K562 (cell line): ENCODE data around the gene HIF1AN.
A peak's percentile ranks its signal among the peaks of the same experiment; 100 is the strongest.

Experiments
- ETV6 ChIP-seq, 3 experiments: fragments of 150-350 bp in 1 of 3; sonication (generic) in 1 of 3; formaldehyde crosslinking in 1 of 3; IDR thresholded peaks; 2 replicates each; pipeline versions ENCODE4 v1.6.1 to v1.8.0; 2014 to 2022; ENCODE audit warnings: borderline replicate concordance in 2 of 3, low read depth in 2 of 3, antibody characterized with exemption in 1 of 3, low read length in 1 of 3, mild to moderate bottlenecking in 1 of 3, missing genetic modification reagents in 1 of 3
- RCOR1 ChIP-seq, 2 experiments: IDR thresholded peaks; 2 replicates each; pipeline ENCODE4 v1.6.1; 2012; ENCODE audit warnings: low read depth in 2 of 2, low read length in 2 of 2, borderline replicate concordance in 1 of 2, improper control_type of control experiment in 1 of 2
- TCF7L2 ChIP-seq: fragments of 150-350 bp; IDR thresholded peaks from 2 replicates; pipeline ENCODE4 v1.6.1; 2016; ENCODE audit warnings: low read depth, mild to moderate bottlenecking, low read length, moderate library complexity
- ZFP91 ChIP-seq: sonication (generic); formaldehyde crosslinking; IDR thresholded peaks from 2 replicates; pipeline ENCODE4 v1.8.0; 2022; ENCODE audit warnings: mild to moderate bottlenecking, missing genetic modification reagents
- TF ChIP-seq, protein P1 (sequence below): fragments of 250-450 bp; sonication (Bioruptor Pico); IDR thresholded peaks from 2 replicates; pipeline ENCODE4 v1.4.0; 2020; ENCODE audit warnings: mild to moderate bottlenecking, moderate library complexity
- TF ChIP-seq, protein P2 (sequence below): fragments of 250-450 bp; sonication (Bioruptor Pico); IDR thresholded peaks from 2 replicates; pipeline ENCODE4 v1.5.0; 2021

- no peak for TF ChIP-seq ETV6 (IDR thresholded peaks at IDR 0.05; ENCODE audit: borderline replicate concordance in 1 of 2, low read depth in 2 of 2, low read length in 1 of 2)
- no peak for TF ChIP-seq ETV6 (CRISPR knock-in tag; IDR thresholded peaks at IDR 0.05; ENCODE audit: borderline replicate concordance)
- TF ChIP-seq ZFP91 (CRISPR knock-in tag) = no peak
- TF ChIP-seq, protein P1, sequence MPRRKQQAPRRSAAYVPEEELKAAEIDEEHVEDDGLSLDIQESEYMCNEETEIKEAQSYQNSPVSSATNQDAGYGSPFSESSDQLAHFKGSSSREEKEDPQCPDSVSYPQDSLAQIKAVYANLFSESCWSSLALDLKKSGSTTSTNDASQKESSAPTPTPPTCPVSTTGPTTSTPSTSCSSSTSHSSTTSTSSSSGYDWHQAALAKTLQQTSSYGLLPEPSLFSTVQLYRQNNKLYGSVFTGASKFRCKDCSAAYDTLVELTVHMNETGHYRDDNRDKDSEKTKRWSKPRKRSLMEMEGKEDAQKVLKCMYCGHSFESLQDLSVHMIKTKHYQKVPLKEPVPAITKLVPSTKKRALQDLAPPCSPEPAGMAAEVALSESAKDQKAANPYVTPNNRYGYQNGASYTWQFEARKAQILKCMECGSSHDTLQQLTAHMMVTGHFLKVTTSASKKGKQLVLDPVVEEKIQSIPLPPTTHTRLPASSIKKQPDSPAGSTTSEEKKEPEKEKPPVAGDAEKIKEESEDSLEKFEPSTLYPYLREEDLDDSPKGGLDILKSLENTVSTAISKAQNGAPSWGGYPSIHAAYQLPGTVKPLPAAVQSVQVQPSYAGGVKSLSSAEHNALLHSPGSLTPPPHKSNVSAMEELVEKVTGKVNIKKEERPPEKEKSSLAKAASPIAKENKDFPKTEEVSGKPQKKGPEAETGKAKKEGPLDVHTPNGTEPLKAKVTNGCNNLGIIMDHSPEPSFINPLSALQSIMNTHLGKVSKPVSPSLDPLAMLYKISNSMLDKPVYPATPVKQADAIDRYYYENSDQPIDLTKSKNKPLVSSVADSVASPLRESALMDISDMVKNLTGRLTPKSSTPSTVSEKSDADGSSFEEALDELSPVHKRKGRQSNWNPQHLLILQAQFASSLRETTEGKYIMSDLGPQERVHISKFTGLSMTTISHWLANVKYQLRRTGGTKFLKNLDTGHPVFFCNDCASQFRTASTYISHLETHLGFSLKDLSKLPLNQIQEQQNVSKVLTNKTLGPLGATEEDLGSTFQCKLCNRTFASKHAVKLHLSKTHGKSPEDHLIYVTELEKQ = no peak
- TF ChIP-seq RCOR1 (IDR thresholded peaks at IDR 0.05; ENCODE audit: borderline replicate concordance in 1 of 2, low read depth in 2 of 2, low read length in 2 of 2) = 0 out of 4 replicates have a peak, but pooled peaks of 1 of the 2 experiments have one; percentile 8
- no peak for TF ChIP-seq TCF7L2
- TF ChIP-seq, protein P2, sequence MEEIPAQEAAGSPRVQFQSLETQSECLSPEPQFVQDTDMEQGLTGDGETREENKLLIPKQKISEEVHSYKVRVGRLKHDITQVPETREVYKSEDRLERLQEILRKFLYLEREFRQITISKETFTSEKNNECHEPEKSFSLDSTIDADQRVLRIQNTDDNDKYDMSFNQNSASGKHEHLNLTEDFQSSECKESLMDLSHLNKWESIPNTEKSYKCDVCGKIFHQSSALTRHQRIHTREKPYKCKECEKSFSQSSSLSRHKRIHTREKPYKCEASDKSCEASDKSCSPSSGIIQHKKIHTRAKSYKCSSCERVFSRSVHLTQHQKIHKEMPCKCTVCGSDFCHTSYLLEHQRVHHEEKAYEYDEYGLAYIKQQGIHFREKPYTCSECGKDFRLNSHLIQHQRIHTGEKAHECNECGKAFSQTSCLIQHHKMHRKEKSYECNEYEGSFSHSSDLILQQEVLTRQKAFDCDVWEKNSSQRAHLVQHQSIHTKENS (CRISPR knock-in tag) = no peak
Measured at GRCh38 chr10:100562008-100562672, 26.4 kb downstream of the HIF1AN start.
